Measurements from ENCODE around the gene BIRC2.
"Not testable (repeated sequence)": the region's sequence is repeated elsewhere in the genome, so short reads cannot be mapped to it uniquely, and the experiment has no call there.

BIRC2 gene

DNA sequence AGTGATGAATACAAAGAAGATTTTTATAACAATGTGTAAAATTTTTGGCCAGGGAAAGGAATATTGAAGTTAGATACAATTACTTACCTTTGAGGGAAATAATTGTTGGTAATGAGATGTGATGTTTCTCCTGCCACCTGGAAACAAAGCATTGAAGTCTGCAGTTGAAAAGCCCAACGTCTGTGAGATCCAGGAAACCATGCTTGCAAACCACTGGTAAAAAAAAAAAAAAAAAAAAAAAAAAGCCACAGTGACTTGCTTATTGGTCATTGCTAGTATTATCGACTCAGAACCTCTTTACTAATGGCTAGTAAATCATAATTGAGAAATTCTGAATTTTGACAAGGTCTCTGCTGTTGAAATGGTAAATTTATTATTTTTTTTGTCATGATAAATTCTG, 24.5 kb upstream of the BIRC2 start:
- no peak for DNase-seq (ENCODE audit: low read depth in 2 of 2)

DNA sequence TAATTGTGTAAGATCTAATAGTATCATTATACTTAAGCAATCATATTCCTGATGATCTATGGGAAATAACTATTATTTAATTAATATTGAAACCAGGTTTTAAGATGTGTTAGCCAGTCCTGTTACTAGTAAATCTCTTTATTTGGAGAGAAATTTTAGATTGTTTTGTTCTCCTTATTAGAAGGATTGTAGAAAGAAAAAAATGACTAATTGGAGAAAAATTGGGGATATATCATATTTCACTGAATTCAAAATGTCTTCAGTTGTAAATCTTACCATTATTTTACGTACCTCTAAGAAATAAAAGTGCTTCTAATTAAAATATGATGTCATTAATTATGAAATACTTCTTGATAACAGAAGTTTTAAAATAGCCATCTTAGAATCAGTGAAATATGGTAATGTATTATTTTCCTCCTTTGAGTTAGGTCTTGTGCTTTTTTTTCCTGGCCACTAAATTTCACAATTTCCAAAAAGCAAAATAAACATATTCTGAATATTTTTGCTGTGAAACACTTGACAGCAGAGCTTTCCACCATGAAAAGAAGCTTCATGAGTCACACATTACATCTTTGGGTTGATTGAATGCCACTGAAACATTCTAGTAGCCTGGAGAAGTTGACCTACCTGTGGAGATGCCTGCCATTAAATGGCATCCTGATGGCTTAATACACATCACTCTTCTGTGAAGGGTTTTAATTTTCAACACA, 23.3 kb upstream of the BIRC2 start:
- DNase-seq (ENCODE audit: low read depth in 2 of 2) = no peak

DNA sequence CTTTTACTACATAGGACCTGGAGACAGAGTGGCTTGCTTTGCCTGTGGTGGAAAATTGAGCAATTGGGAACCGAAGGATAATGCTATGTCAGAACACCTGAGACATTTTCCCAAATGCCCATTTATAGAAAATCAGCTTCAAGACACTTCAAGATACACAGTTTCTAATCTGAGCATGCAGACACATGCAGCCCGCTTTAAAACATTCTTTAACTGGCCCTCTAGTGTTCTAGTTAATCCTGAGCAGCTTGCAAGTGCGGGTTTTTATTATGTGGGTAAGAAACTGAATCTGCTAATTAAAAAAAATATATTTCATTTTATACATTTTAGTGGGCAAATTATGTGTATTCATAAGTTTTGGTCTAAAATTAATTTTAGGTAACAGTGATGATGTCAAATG, 21.9 kb upstream of the BIRC2 start:
- DNase-seq (ENCODE audit: low read depth in 2 of 2) = no peak

DNA sequence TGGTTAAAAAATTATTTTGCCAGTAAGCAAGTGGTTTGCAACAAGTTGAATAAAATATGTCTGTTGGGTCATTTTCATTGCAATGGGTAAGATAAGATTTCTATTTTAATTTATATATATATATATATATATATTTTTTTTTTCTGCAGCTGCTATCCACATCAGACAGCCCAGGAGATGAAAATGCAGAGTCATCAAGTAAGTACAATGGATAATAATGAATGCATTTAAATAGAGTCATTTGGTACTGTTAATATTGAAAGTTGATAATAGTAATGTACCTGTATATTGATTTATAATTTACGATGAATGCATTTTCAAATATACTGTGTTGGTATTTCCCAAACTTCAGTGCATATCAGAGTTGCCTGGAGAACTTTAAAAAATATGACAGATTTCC, 18.3 kb upstream of the BIRC2 start:
- no peak for DNase-seq (ENCODE audit: low read depth in 2 of 2)

DNA sequence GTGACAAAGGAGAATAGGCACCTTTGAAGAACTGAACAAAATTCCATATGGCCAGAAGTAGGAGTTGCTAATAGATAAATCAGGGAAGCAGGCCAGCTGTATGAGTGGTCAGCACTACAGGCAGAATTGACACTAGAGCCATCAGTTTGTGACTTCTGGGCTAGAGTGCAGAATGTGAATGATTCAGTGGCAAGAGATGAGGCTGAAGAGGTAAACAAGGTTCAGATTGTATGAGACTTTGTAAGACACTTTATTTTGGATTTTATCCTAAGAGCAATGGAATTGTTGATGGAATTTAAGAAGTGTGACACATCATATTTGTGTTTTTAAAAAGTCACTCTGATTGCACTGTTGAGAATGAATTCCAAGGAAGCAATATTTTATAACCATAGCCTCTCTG, 16.8 kb upstream of the BIRC2 start:
- no peak for DNase-seq (ENCODE audit: low read depth in 2 of 2)

DNA sequence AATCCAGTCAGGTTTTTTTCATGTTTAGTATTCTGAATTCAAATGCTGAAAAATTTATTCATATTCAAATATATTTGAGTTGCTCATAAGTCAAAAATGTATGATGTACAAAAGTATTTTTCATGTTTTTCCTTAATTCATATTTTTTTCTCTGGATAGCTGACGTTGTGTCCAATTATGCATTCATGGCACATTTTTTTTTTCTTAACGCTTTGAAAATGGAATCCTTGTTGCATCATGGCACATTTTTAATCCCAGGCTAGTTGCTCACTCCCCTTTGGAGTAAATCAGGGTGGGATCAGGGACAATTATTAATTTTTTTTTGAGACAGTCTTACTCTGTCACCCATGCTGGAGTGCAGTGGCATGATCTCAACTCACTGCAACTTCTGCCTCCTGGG, 15.7 kb upstream of the BIRC2 start:
- DNase-seq (ENCODE audit: low read depth in 2 of 2) = no peak

DNA sequence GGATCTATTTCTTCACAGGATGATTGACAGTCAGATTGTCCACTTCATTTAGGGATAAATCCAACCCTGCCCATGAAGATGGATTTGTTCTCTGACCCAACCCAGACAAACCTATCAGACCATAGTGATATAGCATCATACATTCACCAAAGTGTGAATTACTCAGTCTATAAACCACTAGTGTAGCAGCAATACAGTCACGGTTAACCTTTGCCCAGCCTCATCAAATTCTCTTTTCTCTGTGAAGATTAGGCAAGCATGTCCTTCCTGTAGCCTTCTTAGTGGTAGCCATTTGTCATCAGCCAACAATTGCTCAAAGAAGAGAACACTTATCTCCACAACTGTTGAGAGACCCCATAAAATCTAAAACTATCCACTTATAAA, 14.4 kb upstream of the BIRC2 start:
- no peak for DNase-seq (ENCODE audit: low read depth in 2 of 2)

DNA sequence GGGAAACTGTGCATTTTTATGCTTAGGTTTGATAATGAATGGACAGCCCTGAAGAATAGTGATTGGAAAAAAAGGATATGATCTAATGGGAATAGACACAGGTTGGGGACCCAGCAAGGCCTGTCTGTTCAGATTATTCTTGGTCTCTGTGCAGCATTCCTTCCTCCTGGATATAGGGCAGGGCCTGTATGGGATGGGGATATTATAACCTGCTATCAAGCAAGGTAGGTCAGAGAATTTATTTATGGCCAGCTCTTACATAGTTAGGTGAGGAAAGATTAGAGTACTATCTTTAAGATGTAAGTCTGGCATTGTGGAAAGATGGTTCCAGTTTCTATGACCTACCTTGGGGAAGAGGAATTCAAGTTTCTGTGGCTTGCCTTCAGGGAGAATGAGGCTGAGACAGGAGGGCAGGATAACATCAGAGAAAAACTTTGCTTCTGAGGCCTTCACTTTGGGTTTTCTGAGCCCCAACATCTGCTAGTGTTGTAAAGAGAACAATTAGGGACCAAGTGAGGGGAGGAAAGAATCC, 8.5 kb upstream of the BIRC2 start:
- DNase-seq (ENCODE audit: low read depth in 2 of 2) = no peak

DNA sequence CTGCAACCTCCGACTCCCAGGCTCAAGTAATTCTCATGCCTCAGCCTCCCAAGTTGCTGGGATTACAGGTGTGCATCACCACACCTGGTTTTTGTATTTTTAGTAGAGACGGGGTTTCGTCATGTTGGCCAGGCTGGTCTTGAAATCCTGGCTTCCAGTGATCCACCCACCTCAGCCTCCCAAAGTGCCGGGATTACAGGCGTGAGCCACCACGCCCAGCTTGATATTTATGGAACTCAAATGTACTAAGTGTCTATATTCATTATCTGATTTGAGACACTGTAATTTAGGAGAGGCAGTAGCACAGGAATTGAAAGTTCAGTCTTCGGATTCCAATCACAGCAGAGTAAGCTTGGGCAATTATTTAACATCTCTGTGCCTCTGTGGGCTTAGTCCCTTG, 5.7 kb upstream of the BIRC2 start:
- not testable (repeated sequence) for DNase-seq (ENCODE audit: low read depth in 2 of 2)

DNA sequence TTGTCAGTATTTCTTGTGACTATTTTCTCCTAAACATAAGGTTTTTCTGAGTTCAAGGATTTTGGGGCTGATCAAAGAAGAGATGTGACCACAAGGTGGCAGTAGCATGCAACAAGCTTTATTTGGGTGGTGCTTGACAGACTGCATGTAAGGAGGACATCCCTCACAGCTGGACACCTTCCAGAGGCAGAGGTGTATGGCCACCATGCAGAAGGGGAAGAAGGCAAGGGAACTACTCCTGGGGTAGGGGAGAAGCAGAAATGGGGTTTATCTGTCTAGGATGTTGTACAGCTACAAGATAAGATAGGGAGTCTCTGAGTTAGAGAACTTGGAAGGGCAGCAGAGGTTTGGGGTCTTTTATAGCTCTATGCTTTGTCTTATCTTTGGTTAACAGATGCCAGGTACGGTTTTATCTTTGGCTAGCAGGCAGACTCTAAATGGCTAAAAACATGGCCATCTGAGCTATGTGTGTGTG, 5.1 kb upstream of the BIRC2 start:
- DNase-seq (ENCODE audit: low read depth in 2 of 2) = peak; percentile 59 to 66

DNA sequence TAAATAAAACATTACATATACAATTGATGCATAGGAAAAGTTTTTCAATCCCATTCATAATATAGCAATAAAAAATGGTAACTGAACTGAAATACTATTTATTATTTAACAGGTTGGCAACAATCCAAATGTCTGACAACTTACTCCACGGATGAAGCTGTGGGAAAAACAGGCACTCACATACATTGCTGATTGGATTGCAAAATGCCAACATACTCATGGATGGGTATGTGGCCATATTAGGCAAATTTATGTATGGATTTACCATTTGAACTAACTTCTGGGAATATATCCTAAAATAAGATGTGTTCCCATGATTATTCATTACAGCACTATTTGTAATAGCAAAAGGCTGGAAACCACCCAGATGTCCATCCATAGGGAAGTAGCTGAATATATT, 3.2 kb upstream of the BIRC2 start:
- DNase-seq (ENCODE audit: low read depth in 2 of 2) = no peak

DNA sequence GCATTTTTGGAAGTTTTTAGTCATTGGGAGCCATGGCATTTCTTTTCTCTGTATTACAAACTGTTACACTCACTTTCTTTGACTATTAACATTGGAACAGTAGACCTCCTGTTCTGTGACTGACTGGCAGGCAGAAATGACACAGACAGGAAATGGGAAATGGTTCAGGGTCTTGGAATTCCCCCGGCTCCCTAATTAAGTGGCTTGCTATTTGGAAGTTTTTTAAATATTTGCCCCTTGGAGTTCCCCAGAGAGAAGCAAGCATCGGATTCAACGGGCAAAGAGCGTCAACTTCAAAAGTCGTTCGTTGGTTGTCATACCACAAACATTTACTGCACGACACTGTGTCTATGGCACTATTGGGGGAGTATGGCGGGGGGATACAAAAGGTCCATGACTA, 1.1 kb upstream of the BIRC2 start:
- DNase-seq (ENCODE audit: low read depth in 2 of 2) = no peak

DNA sequence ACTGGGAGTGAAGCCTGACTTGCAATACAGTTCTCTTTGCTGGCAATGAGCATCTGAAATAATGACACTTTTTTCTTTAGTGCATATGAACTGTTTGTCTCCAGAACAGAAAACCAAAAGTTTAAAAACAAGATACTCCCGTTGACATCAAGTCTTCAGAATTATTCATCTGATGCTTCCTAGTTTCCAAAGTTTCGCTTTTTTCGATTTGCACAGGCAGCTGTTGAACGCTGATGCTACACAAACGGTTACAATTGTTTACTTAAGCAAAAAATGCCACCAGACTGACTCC, 612 bp upstream of the BIRC2 start:
- no peak for DNase-seq (ENCODE audit: low read depth in 2 of 2)

DNA sequence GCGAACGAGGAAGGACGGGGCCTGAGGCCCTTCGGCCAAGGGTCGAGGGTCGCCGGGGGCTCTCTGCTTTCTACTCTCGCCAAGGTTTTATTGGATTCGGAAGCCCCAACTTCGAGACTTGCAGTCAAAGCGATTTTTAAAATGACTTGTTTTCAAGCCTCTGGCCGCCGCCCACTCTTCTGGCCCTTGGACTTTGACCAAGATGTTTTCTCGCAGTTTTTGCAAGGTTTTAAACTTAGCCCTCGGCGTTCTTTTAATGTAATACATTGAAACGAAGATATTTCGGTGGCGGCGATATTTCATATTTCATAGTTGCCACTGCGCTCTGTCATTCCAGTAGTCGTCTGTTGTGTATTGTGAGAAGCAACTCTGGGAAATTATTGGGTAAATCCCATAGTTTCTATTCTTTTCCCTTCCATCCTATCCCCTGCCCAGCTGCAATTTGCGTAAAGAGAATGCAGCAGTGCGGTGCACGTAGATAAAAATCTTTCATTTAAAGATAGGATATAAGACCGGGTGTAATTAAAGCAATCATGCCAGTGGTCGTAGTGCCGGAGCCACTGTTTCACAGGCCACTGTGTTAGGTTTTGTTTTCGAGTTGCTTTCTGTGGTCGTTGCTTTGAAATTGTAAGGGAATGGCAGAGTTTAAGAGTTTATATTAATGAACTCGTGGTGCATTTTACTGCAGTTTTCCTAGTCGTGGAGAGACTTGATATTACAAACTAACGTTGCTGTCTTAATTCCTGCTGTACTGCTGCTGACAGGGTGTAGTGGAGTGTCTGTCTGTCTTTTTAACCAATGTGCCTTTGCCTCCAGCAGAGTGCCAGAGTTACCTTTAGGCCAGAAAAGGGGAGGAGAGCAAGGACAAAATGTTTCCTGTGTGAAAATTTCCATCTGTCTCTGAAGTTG, 702 bp downstream of the BIRC2 start:
- DNase-seq (ENCODE audit: low read depth in 2 of 2) = no peak

DNA sequence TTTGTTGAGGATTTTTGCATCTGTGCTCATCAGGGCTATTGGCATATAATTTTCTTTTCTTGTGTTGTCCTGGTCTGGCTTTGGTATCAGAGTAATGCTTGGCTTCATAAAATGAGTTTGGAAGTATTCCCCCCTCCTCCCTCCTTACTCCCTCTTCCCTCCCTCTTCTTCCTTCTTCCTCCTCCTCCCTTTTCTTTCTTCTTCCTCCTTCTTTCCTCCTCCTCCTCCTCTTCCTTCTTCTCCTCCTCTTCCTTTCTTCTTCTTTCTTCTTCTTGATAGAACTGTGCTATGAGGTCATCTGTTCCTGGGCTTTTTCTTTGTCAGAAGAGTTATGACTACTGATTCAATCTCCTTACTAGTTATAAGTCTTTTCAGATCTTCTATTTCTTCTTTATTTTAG, 10.1 kb downstream of the BIRC2 start:
- no peak for DNase-seq (ENCODE audit: low read depth in 2 of 2)

DNA sequence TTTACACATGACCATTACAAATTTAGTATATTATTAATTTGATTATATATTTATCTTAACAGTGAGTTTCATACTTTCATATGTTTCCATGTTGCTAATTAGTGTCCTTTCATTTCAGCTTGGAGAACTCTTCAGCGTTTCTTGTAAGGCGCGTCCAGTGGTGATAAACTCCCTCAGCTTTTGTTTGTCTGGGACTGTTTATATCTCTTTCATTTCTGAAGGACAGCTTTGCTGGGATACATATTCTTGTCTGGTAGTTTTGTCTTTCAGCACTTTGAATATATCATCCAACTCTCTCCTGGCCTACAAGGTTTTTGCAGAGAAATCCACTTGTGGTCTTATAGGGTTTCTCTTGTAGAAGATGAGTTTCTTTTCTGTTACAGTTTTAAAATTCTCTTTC, 12.4 kb downstream of the BIRC2 start:
- DNase-seq (ENCODE audit: low read depth in 2 of 2) = no peak

DNA sequence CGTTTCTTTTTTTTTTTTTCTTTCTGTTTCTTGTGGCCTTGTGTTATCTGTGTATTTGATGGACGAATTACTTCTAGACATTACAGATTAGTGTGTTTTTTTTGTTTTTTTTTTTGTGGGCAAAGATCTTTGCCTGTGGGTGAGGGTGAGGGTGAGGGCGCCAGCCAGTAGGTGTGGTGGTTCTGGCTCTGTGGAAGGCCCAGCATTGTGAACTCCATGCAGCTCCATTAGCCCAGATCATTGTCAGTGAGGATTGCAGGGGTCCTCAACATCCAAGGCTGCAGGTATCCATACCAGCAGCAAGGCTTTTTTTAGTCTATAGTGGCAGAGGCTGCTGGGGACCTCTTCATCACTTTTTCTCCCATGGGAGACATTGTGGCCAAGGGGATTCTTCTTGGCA, 13.7 kb downstream of the BIRC2 start:
- DNase-seq (ENCODE audit: low read depth in 2 of 2) = no peak

DNA sequence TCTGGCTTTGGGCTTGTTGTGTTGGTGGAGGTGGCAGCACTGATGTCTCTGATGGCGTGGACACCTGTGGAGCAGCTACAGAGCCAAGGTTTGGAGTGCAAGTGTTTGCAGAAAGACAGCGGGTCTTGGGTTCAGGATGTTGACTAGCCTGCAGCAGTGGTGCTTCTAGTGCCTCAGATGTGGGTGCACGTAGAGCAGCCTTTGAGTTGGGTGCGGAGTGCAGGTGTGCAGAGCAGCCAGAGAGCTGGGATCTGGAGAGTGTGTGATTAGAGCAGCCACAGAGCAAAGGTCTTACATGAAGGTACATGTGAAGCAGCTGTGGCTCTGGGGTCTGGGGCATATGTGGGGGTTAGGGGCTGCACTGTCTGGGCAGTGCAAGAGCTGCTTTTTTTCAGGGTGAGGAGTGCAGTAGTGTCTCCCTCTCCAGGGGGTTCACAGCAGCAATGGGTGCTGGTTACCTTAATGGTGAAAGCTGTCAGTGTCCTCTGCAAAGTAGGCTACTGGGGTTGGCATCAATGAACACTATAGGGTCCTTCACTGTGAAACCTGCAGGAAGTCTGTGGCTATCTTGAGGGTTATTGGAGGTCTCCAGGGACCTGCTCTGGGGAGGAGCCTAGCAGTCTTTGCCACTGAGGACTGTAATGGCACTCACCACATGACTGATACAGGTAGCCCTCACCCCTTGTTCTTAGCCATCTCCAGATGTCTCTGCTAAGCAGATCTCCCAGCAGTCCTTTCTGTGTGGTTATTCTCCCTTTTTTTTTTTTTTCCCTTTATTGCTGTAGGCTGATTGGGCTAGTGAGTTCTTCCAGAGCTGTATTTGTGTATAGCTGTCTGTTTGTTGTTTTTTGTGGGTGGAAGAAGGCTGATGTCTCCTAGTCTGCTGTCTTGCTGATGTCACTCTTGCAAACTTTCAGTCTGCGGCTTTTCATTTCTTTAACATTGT, 14.3 kb downstream of the BIRC2 start:
- DNase-seq (ENCODE audit: low read depth in 2 of 2) = no peak

DNA sequence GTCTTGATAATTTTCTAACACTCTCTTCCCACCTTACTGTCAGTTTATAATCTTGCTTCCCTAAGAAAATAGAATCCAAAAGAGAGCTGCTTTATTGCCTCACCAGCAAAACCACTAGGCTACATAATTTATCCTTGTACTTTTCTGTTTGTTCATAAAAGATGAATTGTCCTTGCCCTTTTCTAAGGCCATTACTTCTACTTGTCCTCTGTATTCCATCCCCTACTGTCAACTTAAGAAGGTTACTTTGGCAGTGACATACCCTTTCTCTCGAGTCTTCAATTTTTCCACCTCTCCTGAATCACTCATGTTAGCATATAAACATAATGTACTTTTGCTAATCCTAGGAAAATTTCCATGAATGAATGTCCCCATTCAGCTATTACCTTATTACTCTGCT, 18.0 kb downstream of the BIRC2 start:
- DNase-seq (ENCODE audit: low read depth in 2 of 2) = no peak

DNA sequence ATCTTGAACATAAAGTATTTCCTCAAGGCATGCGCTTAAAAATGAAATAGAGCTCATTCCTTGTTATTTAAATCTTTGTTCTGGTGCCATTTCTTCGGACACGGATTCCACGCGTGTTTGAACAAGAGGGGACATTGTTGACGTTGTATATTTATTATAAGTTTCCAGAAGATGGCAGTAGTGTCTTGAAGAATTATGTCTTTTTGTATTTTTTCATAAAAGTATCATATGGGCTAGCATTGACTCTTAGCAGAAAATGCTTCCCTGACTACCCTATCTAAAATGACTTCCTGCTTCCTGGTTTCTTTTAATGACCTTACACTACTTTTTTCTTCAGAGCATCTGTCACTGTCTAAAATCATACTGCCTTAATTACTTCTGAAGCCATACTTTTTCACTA, 20.4 kb downstream of the BIRC2 start:
- no peak for DNase-seq (ENCODE audit: low read depth in 2 of 2)

DNA sequence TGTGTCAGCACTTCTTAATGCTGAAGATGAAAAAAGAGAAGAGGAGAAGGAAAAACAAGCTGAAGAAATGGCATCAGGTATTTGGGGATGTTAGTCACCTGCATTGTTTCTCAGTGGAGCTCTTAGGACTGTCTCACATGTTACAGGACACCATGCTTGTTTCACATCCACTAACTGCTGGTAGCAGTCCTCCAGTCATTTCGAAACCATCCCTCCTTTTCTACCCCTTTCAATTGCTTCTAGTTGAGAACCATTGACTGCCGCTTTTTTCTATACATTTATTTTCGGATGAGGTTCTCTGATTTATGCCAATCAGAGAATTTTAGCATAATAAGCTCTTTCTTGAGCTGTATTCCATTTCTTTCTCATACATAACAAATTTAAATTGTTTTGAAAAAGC, 21.5 kb downstream of the BIRC2 start:
- no peak for DNase-seq (ENCODE audit: low read depth in 2 of 2)
